Right lobe of liver (tissue), 6 donors: ENCODE results near the gene ZBTB9. TPM values are rescaled to one million over a fixed set of nuclear protein-coding genes. Genes with fewer than 3 reads are reported as not detected.
A peak's percentile ranks its signal among the peaks of the same experiment; 100 is the strongest.

Experiments
- ATAC-seq, 4 donors: fragments of 200-7000 bp; cut with Tn5 transposase; one replicate each; pipeline ENCODE4 v1.9.1; 2020; ENCODE audit warnings: mild to moderate bottlenecking in 4 of 4, moderate library complexity in 4 of 4
- DNase-seq, 3 donors: peaks; one replicate each; pipeline ENCODE4 v3.0.0-alpha.2; 2020
- H3K27ac ChIP-seq, 3 donors: fragments of 200-600 bp; one replicate each; pipeline ENCODE4 v1.8.0; 2022
- H3K27me3 ChIP-seq, 2 donors: fragments of 200-600 bp; one replicate each; pipeline ENCODE4 v1.8.0; 2022
- H3K36me3 ChIP-seq, 4 donors: fragments of 200-600 bp; sonication (generic) in 1 of 4; one replicate each; pipeline versions ENCODE4 v1.5.1 to v1.8.0; 2017 to 2022; ENCODE audit warnings: control low read depth in 1 of 4
- H3K4me1 ChIP-seq, 4 donors: fragments of 200-600 bp; sonication (generic) in 1 of 4; one replicate each; pipeline versions ENCODE4 v1.5.1 to v1.8.0; 2017 to 2022; ENCODE audit warnings: control low read depth in 1 of 4
- H3K4me3 ChIP-seq, 3 donors: fragments of 200-600 bp; one replicate each; pipeline ENCODE4 v1.8.0; 2022
- H3K9me3 ChIP-seq, 4 donors: fragments of 200-600 bp; sonication (generic) in 1 of 4; one replicate each; pipeline versions ENCODE4 v1.5.1 to v1.8.0; 2017 to 2022; ENCODE audit warnings: control low read depth in 1 of 4
- CTCF ChIP-seq, 4 donors: fragments of 200-600 bp in 3 of 4; fragments of 450-650 bp in 1 of 4; IDR thresholded peaks; one replicate each; pipeline versions ENCODE4 v1.5.1 to v1.8.0; 2016 to 2022; ENCODE audit warnings: antibody characterized with exemption in 4 of 4, mild to moderate bottlenecking in 2 of 4
- POLR2A ChIP-seq: fragments of 450-650 bp; IDR thresholded peaks from one replicate; pipeline ENCODE4 v1.6.1; 2017; ENCODE audit warnings: antibody characterized with exemption, mild to moderate bottlenecking
- WGBS: methylation state at CpG from one replicate; pipeline ENCODE4 v1.1.6; 2018; ENCODE audit warnings: low coverage, low lambda C conversion rate; ENCODE audit not compliant: insufficient coverage; ENCODE audit errors: missing lambda C conversion rate; 5-methylcytosine and 5-hydroxymethylcytosine counted together
- intact Hi-C, 2 donors: fragments of 100-400 bp; cut with DNase I; formaldehyde crosslinking; loops; one replicate each; pipeline versions ENCODE4 v1.11.2 to v1.14.1; 2022
- total RNA-seq, 6 experiments: library from RNA; depleted of rRNA in 2 of 6; stranded (reverse); fragments of >200 nt in 2 of 6; fragmentation: NEBNext Ultra II Directional in 3 of 6; extraction: Animal tissue kit (Norgen Biotek cat#: 25700) in 3 of 6; gene quantifications; one replicate each; pipeline versions ENCODE4 v1.1.0 to v1.2.4, GENCODE V29; 2016 to 2023
- donor health status: DM: no; HTN: yes; CAD: no.
- donor health status: DM: no; HTN: no; CAD: no.
- donor health status: DM: no; HTN: no; CAD: no.
- donor health status: DM: no; HTN: yes; CAD: no.
- donor health status: DM: no; HTN: yes; CAD: no.

The ZBTB9 gene
- total RNA-seq, 6 experiments from 2014 or later: 2.5 to 3.8 (median 2.9) TPM

GRCh38 chr6:33416386-33417127 lies 37.8 kb upstream of the ZBTB9 start:
- Histone ChIP-seq H3K9me3 (no peaks in the 10 kb centered on the region), H3K4me1 (peaks cover 0 to 20% (median 5%) of the 10 kb centered on the region in 4 donors), H3K4me3 (peak overlapping the region; percentile 64 to 76 (median 70)), H3K27ac (peak overlapping the region in 1 of 3 donors; percentile 92), H3K27me3 (no peaks in the 10 kb centered on the region), H3K36me3 (peaks cover 0 to 22% (median 2%) of the 10 kb centered on the region in 4 donors)
- TF ChIP-seq POLR2A: no peak
- TF ChIP-seq CTCF (IDR thresholded peaks at IDR 0.05): no peak
- ATAC-seq: no peak
- DNase-seq: no peak
- WGBS: 54% methylated on average over 8 of the region's 12 CpGs
- intact Hi-C loops: no loop called here

DNA sequence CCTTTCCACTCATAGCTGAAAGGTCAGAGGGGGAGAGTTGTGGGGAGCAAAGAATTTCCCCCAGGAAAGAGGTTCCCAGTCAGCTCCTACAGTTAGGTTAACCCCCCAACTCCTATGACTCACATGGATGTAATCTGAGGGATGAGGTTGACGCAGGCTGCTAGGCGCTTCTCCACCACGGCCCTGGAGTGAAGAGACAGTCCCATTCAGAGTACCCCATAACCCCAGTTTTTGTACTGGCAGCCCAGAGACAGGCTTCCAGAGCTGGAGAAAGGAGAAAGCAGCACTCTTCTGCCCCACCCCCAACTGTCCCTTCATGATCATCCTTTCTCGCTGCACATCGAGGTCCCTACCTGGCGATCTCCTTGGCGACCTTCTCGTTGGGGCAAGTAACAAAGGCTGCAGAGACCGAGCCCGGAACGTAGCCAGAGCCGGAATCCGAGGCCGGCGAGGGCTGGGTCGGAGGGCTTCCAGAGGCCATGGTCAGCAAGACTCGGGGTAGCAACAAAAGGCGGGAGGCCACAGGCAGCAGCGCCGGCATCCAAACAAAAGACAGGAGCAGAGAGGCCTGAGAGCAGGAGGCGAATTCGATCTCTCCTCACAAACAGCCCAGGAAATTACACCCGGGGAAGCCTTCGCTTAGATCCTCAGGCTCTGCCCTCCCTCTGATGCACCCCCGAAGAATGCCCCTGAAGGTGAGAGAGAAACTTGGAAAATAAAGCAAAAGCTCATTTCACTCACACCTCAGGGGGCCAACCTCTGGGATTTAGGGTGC lies 37.1 kb upstream of the ZBTB9 start:
- intact Hi-C loops: no loop called here
- Histone ChIP-seq H3K9me3 (no peaks in the 10 kb centered on the region), H3K4me1 (peaks cover 0 to 13% (median 3%) of the 10 kb centered on the region in 4 donors), H3K27ac (peak overlapping the region; percentile 77 to 92 (median 87)), H3K27me3 (no peaks in the 10 kb centered on the region), H3K4me3 (peak overlapping the region; percentile 64 to 76 (median 70)), H3K36me3 (peaks cover 0 to 22% (median 2%) of the 10 kb centered on the region in 4 donors)
- peak in 1 of 4 donors; percentile 5 for ATAC-seq
- TF ChIP-seq CTCF (IDR thresholded peaks at IDR 0.05) (no peak), POLR2A (no peak)
- no peak for DNase-seq
- WGBS: 0% methylated on average over 23 of the region's 25 CpGs

DNA sequence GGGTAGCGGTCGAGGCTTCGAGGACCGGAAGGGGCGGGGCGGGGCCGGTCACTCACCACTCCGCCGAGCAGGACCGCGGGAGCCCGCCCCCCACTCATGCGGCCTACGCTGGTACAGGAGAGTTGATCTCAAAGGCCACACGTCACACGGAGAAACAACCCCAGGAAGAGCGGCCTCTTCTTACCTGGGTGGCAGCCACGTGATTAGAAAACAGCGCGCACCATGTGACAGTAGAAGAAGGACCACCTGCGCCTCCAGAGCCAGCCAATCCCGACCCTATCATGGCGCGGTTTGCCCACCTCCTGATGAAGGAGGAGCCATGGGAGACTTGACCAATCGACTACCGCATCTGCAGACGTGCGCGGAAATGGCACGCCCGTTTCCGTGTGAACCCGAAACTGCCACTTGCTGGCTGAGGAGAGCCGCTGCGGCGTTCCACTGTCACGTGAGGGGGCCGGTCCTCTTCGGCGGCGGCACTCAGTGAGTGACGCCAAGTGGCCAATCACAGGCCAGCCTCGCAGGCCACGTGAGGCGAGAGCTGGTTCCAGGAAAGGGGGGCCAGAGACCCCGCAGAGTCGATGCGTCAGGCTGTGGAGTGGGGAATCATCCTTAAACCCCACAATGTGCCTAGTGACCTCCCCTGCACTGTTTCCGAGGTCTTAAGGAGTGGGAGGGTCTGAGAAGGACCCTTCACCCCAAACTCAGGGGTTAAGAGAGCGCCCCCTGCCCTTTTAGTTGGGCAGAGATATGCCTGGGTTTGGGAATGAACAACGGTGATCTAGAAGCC lies 36.3 kb upstream of the ZBTB9 start, which contains the start of gene CUTA:
Gene CUTA, minus strand, starts transcription at position 205 of the 787 bp plus-strand sequence. Its CDS starts 107 bp downstream, at position 98.
- TF ChIP-seq POLR2A: peak; percentile 55
- peak in 3 of 4 donors; percentile 19 to 27 (median 24) for TF ChIP-seq CTCF (IDR thresholded peaks at IDR 0.05)
- H3K27me3 ChIP-seq: no peaks in the 10 kb centered on the region

GRCh38 chr6:33418690-33419291 lies 35.6 kb upstream of the ZBTB9 start:
- intact Hi-C loops: no loop called here
- Histone ChIP-seq H3K9me3 (no peaks in the 10 kb centered on the region), H3K4me1 (peaks cover 0 to 13% (median 3%) of the 10 kb centered on the region in 4 donors), H3K36me3 (peaks cover 0 to 8% (median under 1%) of the 10 kb centered on the region in 4 donors), H3K27me3 (no peaks in the 10 kb centered on the region), H3K4me3 (peak overlapping the region in 2 of 3 donors; percentile 64 to 70), H3K27ac (peak overlapping the region; percentile 83 to 90 (median 87))
- ATAC-seq: no peak
- WGBS: 31% methylated on average over 5 of the region's 8 CpGs
- no peak for DNase-seq
- TF ChIP-seq POLR2A (no peak), CTCF (IDR thresholded peaks at IDR 0.05) (no peak)

More for the DNA sequence above, 36.3 kb upstream of the ZBTB9 start, which contains the start of gene CUTA:
- no peaks in the 10 kb centered on the region for H3K9me3 ChIP-seq
- H3K4me3 ChIP-seq: peak within 1 kb of the TSS; percentile 64 to 76 (median 70)
- H3K36me3 ChIP-seq: peaks cover 0 to 14% (median 2%) of the 10 kb centered on the region in 4 donors
- DNase-seq: peak; percentile 99 to 100 (median 100)
- H3K27ac ChIP-seq: peak within 1 kb of the TSS; percentile 87 to 92 (median 90)
- ATAC-seq: peak; percentile 92 to 96 (median 96)
- intact Hi-C loops: no loop called here
- peaks cover 0 to 13% (median 3%) of the 10 kb centered on the region in 4 donors for H3K4me1 ChIP-seq
- 5% methylated on average over 5 of the region's 51 CpGs for WGBS
